Natural killer cell (primary cell): ENCODE data around the gene SRPRB. TPM values are rescaled to one million over a fixed set of nuclear protein-coding genes. Genes with fewer than 3 reads are reported as not detected.
A peak's percentile ranks its signal among the peaks of the same experiment; 100 is the strongest.

Experiments
- ATAC-seq, 3 donors: fragments of 150-1000 bp in 2 of 3; fragments of 200-7000 bp in 1 of 3; cut with Tn5 transposase; 1 replicate in 1 of 3; 2 replicates in 2 of 3; pipeline ENCODE4 v1.10.0; 2021; ENCODE audit warnings: mild to moderate bottlenecking in 2 of 3, moderate library complexity in 2 of 3
- DNase-seq, 2 donors: peaks; one replicate each; pipeline versions ENCODE4 v3.0.0 to v3.0.0-alpha.2; 2013 to 2021; ENCODE audit warnings: mixed read lengths in 1 of 2
- H3K27ac ChIP-seq: one replicate; pipeline ENCODE4 v1.5.1; 2013; ENCODE audit warnings: mild to moderate bottlenecking, low read length
- H3K27me3 ChIP-seq: one replicate; pipeline ENCODE4 v1.6.1; 2013; ENCODE audit warnings: low read length; ENCODE audit not compliant: control insufficient read depth, insufficient read depth
- H3K36me3 ChIP-seq: one replicate; pipeline ENCODE4 v1.6.1; 2013; ENCODE audit warnings: low read length; ENCODE audit not compliant: control insufficient read depth, insufficient read depth
- H3K4me1 ChIP-seq: one replicate; pipeline ENCODE4 v1.6.1; 2013; ENCODE audit warnings: low read length; ENCODE audit not compliant: control insufficient read depth, insufficient read depth
- H3K4me3 ChIP-seq: one replicate; pipeline ENCODE4 v1.5.1; 2013; ENCODE audit warnings: low read length
- H3K9me3 ChIP-seq: one replicate; pipeline ENCODE4 v1.6.1; 2013; ENCODE audit warnings: low read length; ENCODE audit not compliant: control insufficient read depth, insufficient read depth
- H3K27ac Mint-ChIP-seq, 2 donors: one replicate each; pipeline ENCODE4 v1.8.0; 2022; ENCODE audit warnings: mild to moderate bottlenecking in 2 of 2, mixed read lengths in 2 of 2, moderate library complexity in 1 of 2
- H3K27me3 Mint-ChIP-seq, 2 donors: one replicate each; pipeline ENCODE4 v1.8.0; 2022; ENCODE audit warnings: low read depth in 2 of 2, mixed read lengths in 2 of 2
- H3K36me3 Mint-ChIP-seq: one replicate; pipeline ENCODE4 v1.8.0; 2022; ENCODE audit warnings: mixed read lengths
- H3K4me1 Mint-ChIP-seq, 2 donors: one replicate each; pipeline ENCODE4 v1.8.0; 2022; ENCODE audit warnings: mixed read lengths in 2 of 2
- H3K4me3 Mint-ChIP-seq: one replicate; pipeline ENCODE4 v1.8.0; 2022; ENCODE audit warnings: mild to moderate bottlenecking, moderate library complexity, mixed read lengths
- H3K9me3 Mint-ChIP-seq, 2 donors: one replicate each; pipeline ENCODE4 v1.8.0; 2022; ENCODE audit warnings: mixed read lengths in 2 of 2
- CTCF ChIP-seq: fragments of 200-600 bp; IDR thresholded peaks from one replicate; pipeline ENCODE4 v1.8.0; 2022; ENCODE audit warnings: antibody characterized with exemption
- WGBS: methylation state at CpG from one replicate; pipeline ENCODE4 v1.1.7; 2013; ENCODE audit warnings: missing lambda C conversion rate; ENCODE audit not compliant: insufficient coverage; 5-methylcytosine and 5-hydroxymethylcytosine counted together
- intact Hi-C: fragments of 100-400 bp; cut with micrococcal nuclease; formaldehyde crosslinking; loops from one replicate; pipeline ENCODE4 v1.14.2; 2022
- total RNA-seq, 4 donors: library from RNA; stranded (reverse); fragments of 120-200 nt in 1 of 4; gene quantifications; one replicate each; pipeline versions ENCODE4 v1.2.3 to v1.2.4, GENCODE V29; 2013 to 2022

Gene SRPRB
- total RNA-seq, 3 donors from 2014 or later (not counting 1 experiment from before 2014, with no cell fraction given), result 19.8 to 26.4 (median 22.4) TPM

- Histone ChIP-seq H3K27ac (no peak overlapping the region), H3K9me3 (no peaks in the 10 kb centered on the region), H3K36me3 (peaks cover 76% of the 10 kb centered on the region), H3K27me3 (no peaks in the 10 kb centered on the region), H3K4me3 (no peak overlapping the region), H3K4me1 (no peaks in the 10 kb centered on the region)
- Mint-ChIP-seq H3K36me3 (peaks cover 20% of the 10 kb centered on the region), H3K4me1 (peaks cover 6 to 11% of the 10 kb centered on the region in 2 donors), H3K4me3 (no peak overlapping the region), H3K9me3 (no peaks in the 10 kb centered on the region), H3K27me3 (no peaks in the 10 kb centered on the region), H3K27ac (no peak overlapping the region)
- no peak for ATAC-seq
- TF ChIP-seq CTCF, result no peak
- no peak for DNase-seq
- intact Hi-C loops, result loop anchor here (5.0 kb wide), 1 partner anchor 112 kb away; no protein-coding TSS in a partner anchor
- 93% methylated on average over 2 of the region's 2 CpGs for WGBS
Measured at GRCh38 chr3:133815386-133815785, 9.8 kb downstream of the SRPRB start.

- DNase-seq (no peak), ATAC-seq (no peak)
- TF ChIP-seq CTCF, result no peak
- Histone ChIP-seq H3K9me3 (no peaks in the 10 kb centered on the region), H3K4me3 (no peak overlapping the region), H3K27me3 (no peaks in the 10 kb centered on the region), H3K4me1 (no peaks in the 10 kb centered on the region), H3K27ac (no peak overlapping the region), H3K36me3 (peaks cover 75% of the 10 kb centered on the region)
- H3K9me3 Mint-ChIP-seq, result no peaks in the 10 kb centered on the region
- 97% methylated on average over 4 of the region's 4 CpGs for WGBS
- no peak overlapping the region for H3K27ac Mint-ChIP-seq
- H3K4me1 Mint-ChIP-seq, result peaks cover 3% of the 10 kb centered on the region in 2 donors
- intact Hi-C loops, result no loop called here
- no peak overlapping the region for H3K4me3 Mint-ChIP-seq
- H3K27me3 Mint-ChIP-seq, result no peaks in the 10 kb centered on the region
- peaks cover 11% of the 10 kb centered on the region for H3K36me3 Mint-ChIP-seq
Measured at GRCh38 chr3:133820129-133820528, 14.5 kb downstream of the SRPRB start.

GRCh38 chr3:133820889-133821675 is 15.5 kb downstream of the SRPRB start:
- ATAC-seq, result no peak
- no peaks in the 10 kb centered on the region for H3K4me1 Mint-ChIP-seq
- Histone ChIP-seq H3K36me3 (peaks cover 69% of the 10 kb centered on the region), H3K4me1 (no peaks in the 10 kb centered on the region), H3K27me3 (no peaks in the 10 kb centered on the region), H3K9me3 (no peaks in the 10 kb centered on the region), H3K4me3 (no peak overlapping the region), H3K27ac (no peak overlapping the region)
- no peaks in the 10 kb centered on the region for H3K27me3 Mint-ChIP-seq
- TF ChIP-seq CTCF, result no peak
- WGBS, result 95% methylated on average over 3 of the region's 3 CpGs
- no peak overlapping the region for H3K4me3 Mint-ChIP-seq
- no peaks in the 10 kb centered on the region for H3K9me3 Mint-ChIP-seq
- intact Hi-C loops, result no loop called here
- peaks cover 10% of the 10 kb centered on the region for H3K36me3 Mint-ChIP-seq
- peak overlapping the region in 1 of 2 donors; percentile 31 for H3K27ac Mint-ChIP-seq
- no peak for DNase-seq
